HG02763 (cell line): Measurements from ENCODE around the gene MAK.
"Not testable (repeated sequence)": the region's sequence is repeated elsewhere in the genome, so short reads cannot be mapped to it uniquely, and the experiment has no call there.

Experiments
- ATAC-seq: cut with Tn5 transposase; IDR thresholded peaks from one replicate; pipeline ENCODE4 v1.9.1; 2021; ENCODE audit warnings: mild to moderate bottlenecking, moderate library complexity; ENCODE audit not compliant: unreplicated experiment

The MAK gene

DNA sequence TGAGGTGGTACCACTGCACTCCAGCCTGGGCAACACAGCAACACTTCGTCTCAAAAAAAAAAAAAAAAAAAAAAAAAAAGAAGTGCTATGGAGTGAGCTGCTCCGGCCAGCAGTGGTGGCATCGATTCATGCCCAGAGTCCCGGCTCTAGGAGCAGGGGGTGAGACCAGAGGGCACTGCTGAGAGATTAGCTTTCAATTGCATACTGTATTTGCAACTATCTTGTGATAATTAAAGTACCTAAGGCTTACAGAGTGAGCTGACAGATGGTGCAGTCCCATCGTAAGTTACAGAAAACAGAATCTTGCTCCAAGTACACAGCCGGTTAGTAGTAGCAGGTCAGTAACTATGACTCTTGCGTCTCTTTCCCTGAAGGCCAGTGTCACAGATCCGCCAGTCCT is 59.3 kb downstream of the MAK start:
- ATAC-seq, result no peak

DNA sequence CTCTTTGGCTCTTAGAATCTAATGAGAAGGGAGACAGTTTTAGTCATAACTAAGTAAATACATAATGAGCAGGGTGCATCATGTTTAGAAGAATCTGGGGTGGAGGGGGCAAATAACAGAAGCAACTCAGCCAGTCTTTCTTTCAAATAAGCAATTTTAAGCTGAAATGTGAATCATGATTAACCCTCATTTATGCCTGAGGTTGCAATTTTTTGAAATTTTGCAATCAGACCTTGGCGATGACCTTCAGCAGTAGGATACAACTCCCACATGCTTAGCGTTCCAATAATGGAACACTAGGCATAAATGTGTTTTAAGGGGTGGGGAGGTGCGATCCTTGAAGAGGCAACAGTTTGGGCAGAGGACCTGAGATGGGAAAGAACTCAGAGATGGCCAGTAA is 60.1 kb downstream of the MAK start:
- no peak for ATAC-seq

DNA sequence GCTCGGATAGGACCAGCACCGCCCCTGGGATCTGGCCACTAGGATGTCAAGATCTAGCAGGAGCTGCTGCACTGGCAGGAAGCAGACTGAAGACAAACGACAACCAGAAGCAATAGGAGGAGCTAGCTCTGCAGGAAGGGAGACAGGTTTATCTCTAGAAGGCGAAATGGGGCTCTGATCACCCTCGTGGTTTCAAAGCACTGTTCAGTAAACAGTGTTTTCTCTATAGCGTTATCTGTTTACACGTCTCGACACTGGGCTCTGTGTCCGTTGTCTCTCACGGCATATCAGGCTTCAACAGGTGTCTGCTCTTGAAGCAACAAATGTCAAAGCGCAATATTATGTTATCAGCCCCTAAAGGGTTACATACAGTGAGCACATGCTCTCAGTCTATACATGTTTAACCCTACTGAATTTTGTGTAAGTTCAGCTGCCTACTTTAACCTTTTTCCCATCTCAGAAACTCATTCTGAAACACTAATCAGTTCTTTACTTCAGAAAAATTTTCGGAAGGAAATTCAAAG is 66.9 kb downstream of the MAK start:
- ATAC-seq, result no peak

DNA sequence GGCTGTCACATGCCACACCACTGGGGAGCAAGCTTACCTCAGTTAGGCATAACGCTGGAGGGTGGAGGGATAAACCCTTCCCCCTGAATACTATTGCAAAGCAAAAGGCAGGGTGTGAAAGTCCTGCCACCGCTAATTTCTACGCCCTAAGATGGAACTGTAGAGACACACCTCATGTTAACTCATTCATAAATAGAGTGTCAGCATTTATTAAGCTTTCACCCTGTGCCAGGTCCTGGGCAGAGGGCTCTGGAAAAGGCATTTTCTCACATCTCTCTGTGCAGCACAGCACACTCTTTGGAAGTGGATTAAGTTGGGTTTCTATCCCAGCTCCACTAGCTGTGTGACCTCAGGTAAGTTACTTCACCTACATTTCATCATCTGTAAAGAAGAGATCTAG is 68.9 kb downstream of the MAK start:
- no peak for ATAC-seq

DNA sequence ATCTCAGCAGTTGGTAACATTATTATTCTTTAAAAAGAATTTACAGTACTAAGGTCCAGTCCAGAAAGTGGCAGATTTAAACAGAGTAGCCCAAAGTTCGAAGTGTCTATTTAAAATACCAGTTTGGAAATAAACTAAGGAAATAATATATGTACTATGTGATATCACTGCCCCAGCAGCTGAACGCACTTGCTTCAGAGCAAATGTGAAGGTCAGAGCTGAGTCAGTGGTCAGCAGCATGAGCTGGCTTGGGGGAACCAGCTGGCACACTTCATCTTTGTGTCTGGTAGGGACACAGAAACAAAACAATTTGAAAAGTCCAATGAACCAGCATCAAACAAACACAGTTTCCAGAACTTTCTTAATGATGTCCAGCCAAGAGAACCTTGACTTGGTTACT is 75.3 kb downstream of the MAK start:
- no peak for ATAC-seq

DNA sequence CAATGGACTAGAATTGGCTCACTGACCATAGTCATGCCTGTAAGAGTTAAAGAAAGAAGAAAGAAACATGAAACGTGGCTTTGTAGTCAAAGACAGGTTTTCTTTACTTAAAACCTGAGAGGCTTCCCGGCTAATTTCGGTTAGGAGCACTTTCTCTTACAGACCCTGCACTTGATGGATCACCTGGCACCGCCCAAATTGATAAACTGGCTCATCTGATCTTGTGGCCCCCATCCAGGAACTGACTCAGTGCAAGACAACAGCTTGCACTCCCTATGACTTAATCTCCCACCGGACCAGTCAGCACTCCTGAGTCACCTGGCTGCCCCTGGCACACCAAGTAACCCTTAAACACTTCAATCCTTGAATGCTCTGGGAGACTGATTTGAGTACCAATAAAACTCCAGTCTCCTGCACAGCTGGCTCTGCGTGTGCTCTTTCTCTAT is 78.4 kb downstream of the MAK start:
- no peak for ATAC-seq

DNA sequence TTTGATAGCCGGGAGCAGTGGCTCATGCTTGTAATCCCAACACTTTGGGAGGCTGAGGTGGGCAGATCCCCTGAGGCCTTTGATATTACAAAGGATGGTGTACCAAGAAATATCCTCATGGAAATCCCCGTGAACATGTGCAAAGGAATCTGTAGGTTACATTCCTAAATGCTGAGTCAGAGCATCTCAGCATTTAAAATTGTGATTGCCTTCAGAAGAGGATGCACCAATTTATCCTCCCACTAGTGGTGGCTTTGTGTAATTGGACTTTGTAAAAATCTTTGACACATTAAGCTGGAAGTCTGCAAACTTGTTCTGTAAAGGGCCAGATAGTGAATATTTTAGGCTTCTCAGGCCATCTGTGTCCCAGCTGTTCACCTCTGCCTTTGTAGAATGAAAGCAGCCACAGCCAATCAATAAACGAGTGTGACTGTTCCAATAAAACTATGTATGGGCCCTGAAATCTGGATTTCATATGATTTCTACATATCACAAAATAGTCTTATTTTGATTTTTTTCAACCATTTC is 79.0 kb downstream of the MAK start:
- ATAC-seq, result no peak

DNA sequence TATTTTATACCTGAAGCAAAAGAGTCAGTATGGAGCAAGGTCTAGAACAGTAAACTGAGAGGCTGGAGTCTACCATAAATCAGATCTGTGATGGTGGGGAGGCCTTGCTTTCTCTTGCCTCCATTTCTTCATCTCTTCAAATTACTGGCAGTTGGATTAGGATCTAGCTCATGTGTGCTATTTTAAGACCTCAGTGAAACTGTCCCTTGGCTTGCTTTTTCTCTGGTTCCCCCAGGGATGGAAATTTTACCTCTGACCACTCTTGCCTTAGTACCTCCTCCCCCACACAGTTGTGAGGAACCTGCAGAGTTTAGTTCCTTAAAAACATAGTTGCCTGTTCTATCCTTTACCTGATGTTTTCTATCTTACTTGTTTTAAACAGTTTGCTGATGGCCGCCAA is 82.3 kb downstream of the MAK start:
- no peak for ATAC-seq

DNA sequence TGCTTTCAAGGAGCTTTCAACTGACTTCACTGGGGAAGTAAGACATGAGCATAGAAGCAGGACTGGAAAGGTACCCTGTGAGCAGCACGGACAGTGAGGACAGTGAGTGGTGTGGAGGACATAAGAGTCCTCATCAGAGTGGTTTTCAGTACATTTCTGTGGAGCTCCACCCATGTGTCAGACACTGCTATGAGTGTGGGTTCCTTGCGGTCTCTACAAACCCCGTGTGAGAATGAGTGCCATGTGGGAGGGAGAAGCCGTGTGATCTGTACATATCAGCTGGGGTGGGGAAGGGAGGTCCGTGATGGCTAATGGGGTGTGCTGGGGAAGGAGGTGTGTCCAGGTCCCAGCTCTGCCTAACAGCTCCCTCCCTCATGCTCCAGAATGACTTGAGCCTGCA is 86.6 kb downstream of the MAK start:
- ATAC-seq, result not testable (repeated sequence)

DNA sequence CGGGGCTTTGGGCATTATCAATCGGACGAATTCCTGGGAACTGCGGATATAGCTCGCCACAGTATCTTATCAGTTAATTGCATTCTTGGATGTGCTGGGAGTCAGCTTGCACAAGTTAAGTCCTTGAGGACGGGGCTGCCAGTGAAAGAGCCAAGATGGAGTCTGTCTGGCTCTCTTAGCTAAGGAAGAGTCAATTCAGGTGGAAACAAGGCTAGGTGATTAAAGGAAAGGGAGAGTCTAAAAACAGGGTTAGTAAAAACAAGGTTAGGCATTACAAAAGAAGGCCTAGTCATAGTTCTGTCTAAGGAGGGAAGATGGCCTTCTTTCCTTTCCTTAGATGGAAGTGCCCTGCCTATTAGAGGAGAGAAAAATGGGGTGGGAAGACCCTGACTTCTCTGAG is 87.8 kb downstream of the MAK start:
- not testable (repeated sequence) for ATAC-seq

DNA sequence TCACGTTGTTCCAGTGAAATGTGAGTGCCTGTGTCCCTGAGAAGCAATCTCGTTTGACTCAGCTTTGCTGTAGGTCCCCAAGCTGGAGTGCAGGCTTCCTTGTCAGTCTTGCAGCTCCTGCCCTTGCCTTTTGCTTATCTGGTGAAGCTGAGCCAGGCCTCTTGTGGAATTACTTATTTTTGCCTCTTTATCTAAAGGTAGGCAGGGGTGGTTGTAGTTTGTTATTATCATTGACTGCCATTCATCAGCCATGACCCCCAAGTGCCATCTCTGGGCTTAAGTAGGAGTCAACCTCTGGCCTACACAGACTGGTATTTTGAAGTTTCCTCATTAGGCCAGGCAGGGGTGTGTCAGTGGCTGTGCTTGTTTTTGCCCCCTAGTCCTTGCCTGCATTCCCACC is 88.6 kb downstream of the MAK start:
- no peak for ATAC-seq

DNA sequence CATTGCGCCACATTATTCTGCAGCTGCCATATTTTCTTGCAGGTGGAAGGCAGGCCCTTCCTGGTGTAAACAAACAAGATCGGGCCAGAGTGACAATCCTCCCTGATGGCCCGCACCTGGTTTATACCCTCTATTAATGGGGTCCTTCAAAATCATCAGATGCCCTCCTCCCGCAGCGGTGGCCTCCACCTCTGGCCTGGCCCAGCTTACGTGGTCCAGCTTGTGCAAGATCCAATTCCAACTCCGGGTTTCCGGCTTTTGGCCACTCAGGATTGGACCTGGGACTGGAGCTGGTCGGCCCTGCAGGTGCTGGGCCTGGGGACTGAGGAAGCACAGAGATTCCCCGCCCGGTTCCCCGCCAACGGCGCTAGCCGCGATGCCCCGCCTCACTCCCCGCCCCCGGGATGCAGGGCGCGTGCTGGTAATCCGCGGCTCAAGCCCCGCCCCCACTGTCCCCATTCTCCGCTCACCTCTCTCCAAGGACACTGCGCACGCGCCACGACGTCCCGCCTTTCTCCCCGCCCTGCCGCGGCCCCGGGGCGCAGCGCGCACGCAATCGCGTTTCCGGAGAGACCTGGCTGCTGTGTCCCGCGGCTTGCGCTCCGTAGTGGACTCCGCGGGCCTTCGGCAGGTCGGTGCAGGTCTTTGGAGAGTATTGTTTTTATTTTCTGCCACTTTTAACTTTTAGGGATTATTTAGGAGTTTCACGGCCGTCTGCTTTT is 90.9 kb downstream of the MAK start, which contains the start of gene TMEM14B:
Gene TMEM14B (plus strand): TSS at position 555 of the 722 bp plus-strand sequence. CDS start 1,441 bp downstream, outside the sequence.
- ATAC-seq, result peak; percentile 97

DNA sequence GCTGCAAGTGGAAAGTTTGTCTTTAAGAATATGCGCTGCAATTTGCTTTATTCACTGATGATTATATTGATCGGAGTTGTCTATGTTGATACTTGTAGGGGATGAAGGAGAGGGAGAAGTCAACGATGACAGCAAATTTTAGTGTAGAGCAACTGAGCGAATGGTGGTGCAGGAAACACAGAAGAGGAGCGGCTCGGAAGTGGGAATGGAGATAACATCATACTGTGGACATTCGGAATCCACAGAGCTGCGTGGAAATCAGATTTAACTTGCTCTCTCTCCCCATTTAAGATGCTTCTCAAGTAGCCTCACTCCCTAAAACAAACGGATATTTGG is 91.5 kb downstream of the MAK start:
- no peak for ATAC-seq

DNA sequence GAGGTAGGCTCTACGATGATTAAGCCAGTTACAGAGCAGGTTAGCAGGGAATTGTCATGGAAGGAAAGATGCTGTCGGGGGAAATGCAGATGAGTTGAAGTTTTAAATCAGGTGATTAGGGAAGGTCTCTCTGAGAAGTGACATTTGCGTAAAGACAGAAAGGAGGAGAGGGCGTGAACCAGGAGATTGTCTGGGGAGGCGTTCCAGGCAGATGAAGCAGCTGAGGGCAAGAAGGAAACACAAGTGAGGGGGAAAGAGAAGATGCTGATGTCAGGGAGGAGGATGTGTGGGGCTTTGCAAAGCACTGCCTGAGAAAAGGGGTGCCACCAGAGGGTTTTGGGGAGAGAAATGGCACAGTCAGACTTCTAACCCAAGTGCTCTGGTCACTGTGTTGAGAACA is 93.2 kb downstream of the MAK start:
- no peak for ATAC-seq

DNA sequence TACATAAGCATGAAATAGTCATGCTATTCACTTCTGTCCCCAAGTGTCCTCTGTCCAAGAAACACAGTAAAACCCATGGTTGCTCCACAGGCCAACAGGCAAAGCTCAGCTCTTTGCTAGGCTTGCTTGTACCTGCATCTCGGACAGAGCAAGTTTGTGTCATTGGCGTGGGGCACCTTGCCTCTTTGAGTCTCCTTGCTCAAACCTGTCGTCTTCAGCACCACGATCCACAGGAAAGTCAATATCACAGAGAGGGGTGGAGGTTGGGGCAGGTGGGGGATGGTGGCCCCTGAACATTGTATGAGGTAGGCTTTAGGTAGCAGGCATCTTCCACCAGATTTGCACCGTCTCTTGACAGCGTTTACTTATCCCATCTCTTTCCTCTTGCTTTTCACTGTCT is 94.8 kb downstream of the MAK start:
- ATAC-seq, result no peak

DNA sequence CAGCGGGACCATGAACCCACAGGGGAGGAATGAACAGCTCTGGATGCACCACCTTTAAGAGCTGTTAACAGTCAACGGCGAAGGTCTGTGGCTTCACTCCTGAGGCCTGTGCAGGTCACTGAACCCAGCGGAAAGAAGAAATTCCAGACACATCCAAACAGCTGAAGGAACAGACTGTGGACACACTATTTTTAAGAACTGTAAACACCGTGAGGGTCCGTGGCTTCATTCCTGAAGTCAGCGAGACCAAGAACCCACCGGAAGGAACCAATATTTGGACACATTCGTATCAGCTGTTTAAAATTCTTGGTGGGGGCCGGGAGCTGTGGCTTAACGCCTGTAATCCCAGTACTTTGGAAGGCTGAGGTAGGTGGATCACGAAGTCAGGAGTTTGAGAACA is 96.1 kb downstream of the MAK start:
- no peak for ATAC-seq

DNA sequence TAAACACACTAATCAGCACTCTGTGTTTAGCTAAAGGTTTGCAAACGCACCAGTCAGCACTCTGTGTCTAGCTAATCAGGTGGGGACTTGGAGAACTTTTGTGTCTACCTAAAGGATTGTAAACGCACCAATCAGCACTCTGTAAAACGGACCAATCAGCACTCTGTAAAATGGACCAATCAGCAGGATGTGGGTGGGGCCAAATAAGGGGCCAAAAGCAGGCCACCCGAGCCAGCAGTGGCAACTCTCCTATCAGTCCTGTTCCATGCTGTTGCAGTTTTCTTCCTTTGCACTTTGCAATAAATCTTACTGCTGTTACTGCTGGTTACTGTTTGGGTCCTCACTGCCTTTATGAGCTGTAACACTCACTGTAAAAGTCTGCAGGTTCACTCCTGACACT is 96.7 kb downstream of the MAK start:
- not testable (repeated sequence) for ATAC-seq

DNA sequence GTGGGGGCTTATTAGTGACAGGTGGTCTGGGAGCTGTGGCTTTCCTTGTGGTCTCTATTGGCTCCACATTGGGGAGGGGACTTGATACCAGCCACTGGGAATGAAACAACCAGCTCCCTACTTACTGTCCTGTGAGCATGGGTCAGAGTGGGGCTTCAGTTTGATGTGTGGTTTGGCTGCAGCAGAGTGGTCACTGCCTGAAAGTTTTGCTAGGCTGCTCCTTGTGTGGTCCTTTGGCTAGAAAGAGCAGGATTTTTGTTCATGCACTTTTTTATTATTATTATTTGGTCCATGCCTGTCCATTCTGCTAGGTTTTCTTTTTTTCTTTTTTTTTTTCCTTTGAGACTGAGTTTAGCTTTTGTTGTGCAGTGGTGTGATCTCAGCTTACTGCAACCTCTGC is 98.3 kb downstream of the MAK start:
- ATAC-seq, result no peak

DNA sequence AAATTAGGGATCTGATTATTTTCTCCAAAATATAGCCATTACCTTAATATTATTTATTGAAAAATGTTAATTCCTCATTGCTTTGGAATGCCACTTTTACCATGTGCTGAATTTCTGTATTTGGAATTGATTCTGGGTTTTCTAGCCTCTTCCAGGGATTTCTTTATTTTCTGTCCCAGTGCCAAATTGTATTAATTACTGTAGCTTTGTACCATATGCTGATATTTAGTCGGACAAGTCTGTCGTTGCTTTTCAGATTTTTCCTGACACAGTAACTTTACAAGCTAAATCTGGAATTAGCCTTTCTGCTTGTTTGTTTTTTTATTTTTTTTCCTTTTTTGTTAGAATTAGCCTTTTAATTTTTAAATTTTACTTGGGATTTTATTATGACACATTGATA is 101.6 kb downstream of the MAK start:
- ATAC-seq, result no peak

DNA sequence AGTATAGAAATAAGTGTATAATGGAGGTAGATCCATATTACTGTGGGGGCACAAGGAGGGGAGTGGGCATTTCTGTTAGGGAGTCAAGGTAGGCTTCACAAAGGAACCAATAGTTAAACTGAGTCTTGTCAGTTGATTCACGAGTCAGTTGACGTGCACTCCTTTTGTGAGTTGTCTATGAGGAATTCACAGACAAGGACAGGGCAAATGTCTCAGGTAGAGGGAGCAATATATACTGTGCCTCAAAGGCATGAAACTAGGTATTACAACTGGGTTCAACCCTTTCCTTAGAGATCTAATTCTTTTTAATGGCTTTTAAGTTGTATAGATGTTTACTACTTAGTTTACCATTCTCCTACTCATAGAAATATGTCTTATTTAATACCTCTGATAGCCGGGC is 104.5 kb downstream of the MAK start:
- no peak for ATAC-seq

DNA sequence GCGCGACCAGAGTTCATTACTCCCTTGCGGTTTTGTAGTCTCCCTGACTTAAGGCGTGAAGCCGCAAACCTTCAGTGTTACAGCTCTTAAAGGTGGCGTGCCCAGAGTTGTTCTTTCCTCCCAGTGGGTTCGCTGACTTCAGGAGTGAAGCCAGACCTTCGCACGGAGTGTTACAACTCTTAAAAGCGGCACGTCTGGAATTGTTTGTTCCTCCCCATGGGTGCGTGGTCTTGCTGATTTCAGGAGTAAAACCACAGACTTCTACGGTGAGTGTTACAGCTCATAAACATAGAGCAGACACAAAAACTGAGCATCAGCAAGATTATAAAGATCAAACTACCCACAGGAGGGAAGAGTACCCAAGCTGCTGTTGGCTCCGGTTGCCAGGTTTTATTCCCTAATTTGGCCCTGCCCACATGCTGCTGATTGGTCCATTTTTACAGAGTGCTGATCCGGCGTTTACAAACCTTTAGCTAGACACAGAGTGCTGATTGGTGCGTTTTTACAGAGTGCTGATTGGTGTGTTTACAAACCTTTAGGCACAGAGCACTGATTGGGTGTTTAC is 105.1 kb downstream of the MAK start:
- no peak for ATAC-seq

DNA sequence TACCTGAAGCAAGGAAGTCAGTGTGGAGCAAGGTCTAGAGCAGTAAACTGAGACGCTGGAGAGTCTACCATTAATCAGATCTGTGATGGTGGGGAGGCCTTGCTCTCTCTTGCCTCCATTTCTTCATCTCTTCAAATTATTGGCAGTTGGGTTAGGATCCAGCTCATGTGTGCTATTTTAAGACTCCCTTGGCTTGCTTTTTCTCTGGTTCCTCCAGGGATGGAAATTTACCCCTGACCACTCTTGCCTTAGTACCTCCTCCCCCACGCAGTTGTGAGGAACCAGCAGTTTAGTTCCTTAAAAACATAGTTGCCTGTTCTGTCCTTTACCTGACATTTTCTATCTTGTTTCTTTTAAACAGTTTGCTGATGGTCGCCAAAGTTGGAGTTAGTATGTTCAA is 108.1 kb downstream of the MAK start:
- no peak for ATAC-seq
